Panc1 (cell line): ENCODE data around the gene ITPR2. TPM values are rescaled to one million over a fixed set of nuclear protein-coding genes. Genes with fewer than 3 reads are reported as not detected.

Source experiments
- ATAC-seq: fragments of 200-7000 bp; cut with Tn5 transposase; 2 replicates; pipeline ENCODE4 v1.9.1; 2020; ENCODE audit warnings: mild to moderate bottlenecking, moderate library complexity
- BruUV-seq: library from RNA; stranded (reverse); fragments of 400-500 nt; replicated peaks from 2 replicates; lab custom pipeline; 2021; lab: Mats Ljungman, UMichigan
- CTCF ChIA-PET: fragments of 300-600 bp; sonication (Branson Sonifier 250); formaldehyde crosslinking; loops from one replicate; lab custom pipeline; 2022; ENCODE audit warnings: antibody characterized with exemption; lab: Charles Lee
- POLR2A ChIA-PET: fragments of 300-600 bp; sonication (Branson Sonifier 250); formaldehyde crosslinking; loops from one replicate; lab custom pipeline; 2022; ENCODE audit warnings: antibody characterized with exemption; lab: Charles Lee
- DNase-seq: peaks from one replicate; pipeline ENCODE4 v3.0.0-alpha.2; 2010; ENCODE audit warnings: low read depth, low spot score
- H3K27ac ChIP-seq: 2 replicates; pipeline ENCODE4 v1.5.1; 2011; ENCODE audit warnings: mild to moderate bottlenecking, low read length, inconsistent platforms
- H3K27me3 ChIP-seq: fragments of 200-500 bp; sonication (Bioruptor generic); 2 replicates; pipeline ENCODE4 v1.6.0; 2014; ENCODE audit warnings: low read length, inconsistent platforms; ENCODE audit not compliant: control insufficient read depth, insufficient read depth
- H3K36me3 ChIP-seq: fragments of 200-500 bp; sonication (Bioruptor generic); 2 replicates; pipeline ENCODE4 v1.5.1; 2014; ENCODE audit warnings: inconsistent platforms, mild to moderate bottlenecking, low read length, moderate library complexity; ENCODE audit not compliant: control insufficient read depth, insufficient read depth
- H3K4me1 ChIP-seq: 2 replicates; pipeline ENCODE4 v1.5.1; 2011; ENCODE audit warnings: inconsistent platforms, mild to moderate bottlenecking, low read length, moderate library complexity; ENCODE audit not compliant: control insufficient read depth, insufficient read depth
- H3K4me3 ChIP-seq, 2 experiments: 2 replicates each; pipeline ENCODE4 v1.5.1; 2011 to 2012; ENCODE audit warnings: low read depth in 2 of 2, low read length in 2 of 2, mild to moderate bottlenecking in 2 of 2, inconsistent platforms in 1 of 2, moderate library complexity in 1 of 2
- H3K9me3 ChIP-seq: fragments of 200-500 bp; sonication (Bioruptor generic); 2 replicates; pipeline ENCODE4 v1.5.1; 2014; ENCODE audit warnings: low read depth, mild to moderate bottlenecking, inconsistent platforms, low read length, moderate library complexity; ENCODE audit not compliant: control insufficient read depth, insufficient read depth
- CTCF ChIP-seq: fragments of 450-650 bp; IDR thresholded peaks from 2 replicates; pipeline ENCODE4 v1.5.1; 2017; ENCODE audit warnings: mild to moderate bottlenecking
- POLR2AphosphoS5 ChIP-seq: IDR thresholded peaks from 2 replicates; pipeline ENCODE4 v1.6.1; 2012; ENCODE audit warnings: mild to moderate bottlenecking, low read depth, low read length, moderate library complexity
- REST ChIP-seq, 2 experiments: IDR thresholded peaks; 2 replicates each; pipeline ENCODE4 v1.6.1; 2011 to 2012; ENCODE audit warnings: low read depth in 2 of 2, control low read depth in 1 of 2, low read length in 1 of 2, mild to moderate bottlenecking in 1 of 2, moderate library complexity in 1 of 2; ENCODE audit not compliant: insufficient read depth in 1 of 2
- SIN3A ChIP-seq: IDR thresholded peaks from 2 replicates; pipeline ENCODE4 v1.6.1; 2012; ENCODE audit warnings: low read depth, mild to moderate bottlenecking, low read length, moderate library complexity, borderline replicate concordance; ENCODE audit not compliant: insufficient read depth
- TCF7L2 ChIP-seq: IDR thresholded peaks from 2 replicates; pipeline ENCODE4 v1.6.1; 2011; ENCODE audit warnings: mild to moderate bottlenecking, low read depth, low read length, inconsistent platforms
- in situ Hi-C: cut with HindIII; loops from 2 replicates; pipeline ENCODE4 v1.10.0; 2016; ENCODE audit warnings: low sequenced_read_pairs, low pct_unique_long_range_greater_than_20kb
- intact Hi-C: fragments of 100-400 bp; cut with micrococcal nuclease; formaldehyde crosslinking; loops from one replicate; pipeline ENCODE4 v1.10.0; 2022; ENCODE audit not compliant: unreplicated experiment
- total RNA-seq: library from RNA; stranded (reverse); gene quantifications from one replicate; pipeline ENCODE4 v1.2.1, GENCODE V29; 2021; ENCODE audit not compliant: unreplicated experiment

The ITPR2 gene
- total RNA-seq, 1 experiment from 2014 or later: 41.8 TPM

GRCh38 chr12:26798640-26799039 is 34.4 kb downstream of the ITPR2 start:
- no peak for TF ChIP-seq CTCF
- no peak for TF ChIP-seq POLR2AphosphoS5
- TF ChIP-seq SIN3A: no peak
- TF ChIP-seq REST (IDR thresholded peaks at IDR 0.05; ENCODE audit: insufficient read depth in 1 of 2, low read depth in 2 of 2, low read length in 1 of 2): no peak
- no peak for TF ChIP-seq TCF7L2
- intact Hi-C loops: no loop called here
- no TSS peak for BruUV-seq
- DNase-seq: no peak
- CTCF ChIA-PET: no interaction called here
- no peaks in the 10 kb centered on the region for H3K4me1 ChIP-seq
- H3K9me3 ChIP-seq: no peaks in the 10 kb centered on the region
- in situ Hi-C loops: no loop called here
- POLR2A ChIA-PET: no interaction called here
- no peaks in the 10 kb centered on the region for H3K36me3 ChIP-seq
- no peak overlapping the region for H3K27ac ChIP-seq
- no peak for ATAC-seq
- H3K4me3 ChIP-seq: no peak overlapping the region
- H3K27me3 ChIP-seq: no peaks in the 10 kb centered on the region

GRCh38 chr12:26798023-26798422 is 35.0 kb downstream of the ITPR2 start:
- CTCF ChIA-PET: no interaction called here
- Histone ChIP-seq H3K4me3 (no peak overlapping the region), H3K9me3 (no peaks in the 10 kb centered on the region), H3K36me3 (no peaks in the 10 kb centered on the region), H3K4me1 (peaks cover under 1% of the 10 kb centered on the region; the same call in 1 of the 2 replicates), H3K27ac (no peak overlapping the region), H3K27me3 (no peaks in the 10 kb centered on the region)
- in situ Hi-C loops (no loop called here), intact Hi-C loops (no loop called here)
- TF ChIP-seq REST (IDR thresholded peaks at IDR 0.05; ENCODE audit: insufficient read depth in 1 of 2, low read depth in 2 of 2, low read length in 1 of 2) (no peak), POLR2AphosphoS5 (no peak), SIN3A (no peak), TCF7L2 (no peak), CTCF (no peak)
- ATAC-seq: no peak
- no peak for DNase-seq
- no TSS peak for BruUV-seq
- POLR2A ChIA-PET: no interaction called here
